PC-3 (cell line): ENCODE data around the gene PPARD.

Experiments used
- EZH2 ChIP-seq: fragments of 300-600 bp; sonication (generic); IDR thresholded peaks from one replicate; pipeline ENCODE4 v1.6.1; 2017; ENCODE audit warnings: antibody characterized with exemption, mild to moderate bottlenecking, low read length; ENCODE audit not compliant: unreplicated experiment
- EZH2phosphoT487 ChIP-seq: fragments of 300-600 bp; sonication (generic); IDR thresholded peaks from 2 replicates; pipeline ENCODE4 v1.6.1; 2018; ENCODE audit warnings: mild to moderate bottlenecking, antibody characterized with exemption, low read length, borderline replicate concordance
- TF ChIP-seq, protein P1 (sequence below): fragments of 300-600 bp; sonication (generic); conservative IDR thresholded peaks from 2 replicates; pipeline ENCODE4 v1.5.1; 2017; ENCODE audit warnings: antibody characterized with exemption, low read depth, mild to moderate bottlenecking, low read length

DNA sequence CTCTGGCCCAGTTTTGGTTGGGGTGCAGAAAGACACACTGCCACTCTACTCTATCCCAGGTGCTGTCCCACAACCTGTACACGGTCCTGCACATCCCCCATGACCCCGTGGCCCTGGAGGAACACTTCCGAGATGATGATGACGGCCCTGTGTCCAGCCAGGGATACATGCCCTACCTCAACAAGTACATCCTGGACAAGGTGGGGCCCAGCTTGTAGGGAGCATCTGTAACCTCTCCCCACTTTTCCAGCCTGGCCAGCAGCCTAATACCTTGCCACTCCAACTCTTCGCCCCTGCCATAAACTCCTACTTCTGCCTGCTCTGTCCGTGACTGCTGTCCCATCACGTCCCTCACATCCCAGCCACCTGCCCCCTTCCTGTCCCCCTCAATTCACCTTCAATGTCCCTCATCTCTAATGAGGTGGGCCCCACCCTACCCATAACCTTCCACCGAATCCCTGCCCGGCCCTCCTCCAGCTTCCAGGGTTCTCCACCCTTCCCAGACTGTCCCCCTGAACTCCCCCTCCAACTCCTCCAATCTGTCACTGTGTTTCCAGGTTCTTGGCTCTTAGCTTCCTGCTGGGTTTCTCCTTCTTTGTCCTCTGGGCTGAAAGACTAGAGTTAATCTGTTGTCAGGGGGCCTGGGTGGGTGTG, 32.6 kb upstream of the PPARD start:
- TF ChIP-seq, protein P1, sequence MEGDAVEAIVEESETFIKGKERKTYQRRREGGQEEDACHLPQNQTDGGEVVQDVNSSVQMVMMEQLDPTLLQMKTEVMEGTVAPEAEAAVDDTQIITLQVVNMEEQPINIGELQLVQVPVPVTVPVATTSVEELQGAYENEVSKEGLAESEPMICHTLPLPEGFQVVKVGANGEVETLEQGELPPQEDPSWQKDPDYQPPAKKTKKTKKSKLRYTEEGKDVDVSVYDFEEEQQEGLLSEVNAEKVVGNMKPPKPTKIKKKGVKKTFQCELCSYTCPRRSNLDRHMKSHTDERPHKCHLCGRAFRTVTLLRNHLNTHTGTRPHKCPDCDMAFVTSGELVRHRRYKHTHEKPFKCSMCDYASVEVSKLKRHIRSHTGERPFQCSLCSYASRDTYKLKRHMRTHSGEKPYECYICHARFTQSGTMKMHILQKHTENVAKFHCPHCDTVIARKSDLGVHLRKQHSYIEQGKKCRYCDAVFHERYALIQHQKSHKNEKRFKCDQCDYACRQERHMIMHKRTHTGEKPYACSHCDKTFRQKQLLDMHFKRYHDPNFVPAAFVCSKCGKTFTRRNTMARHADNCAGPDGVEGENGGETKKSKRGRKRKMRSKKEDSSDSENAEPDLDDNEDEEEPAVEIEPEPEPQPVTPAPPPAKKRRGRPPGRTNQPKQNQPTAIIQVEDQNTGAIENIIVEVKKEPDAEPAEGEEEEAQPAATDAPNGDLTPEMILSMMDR: no peak
- TF ChIP-seq EZH2: no peak
- no peak for TF ChIP-seq EZH2phosphoT487
